Head of caudate nucleus (tissue), 42 donors: Measurements from ENCODE around the gene PRLH.

ENCODE experiments used
- DNase-seq, 42 donors: peaks; one replicate each; pipeline versions ENCODE4 v3.0.0 to v3.0.0-alpha.2; 2020 to 2021; ENCODE audit warnings: mixed read lengths in 7 of 42
- intact Hi-C: fragments of 100-400 bp; cut with DNase I; formaldehyde crosslinking; loops from one replicate; pipeline ENCODE4 v1.15.0; 2022

Gene PRLH, protein sequence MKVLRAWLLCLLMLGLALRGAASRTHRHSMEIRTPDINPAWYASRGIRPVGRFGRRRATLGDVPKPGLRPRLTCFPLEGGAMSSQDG

DNA sequence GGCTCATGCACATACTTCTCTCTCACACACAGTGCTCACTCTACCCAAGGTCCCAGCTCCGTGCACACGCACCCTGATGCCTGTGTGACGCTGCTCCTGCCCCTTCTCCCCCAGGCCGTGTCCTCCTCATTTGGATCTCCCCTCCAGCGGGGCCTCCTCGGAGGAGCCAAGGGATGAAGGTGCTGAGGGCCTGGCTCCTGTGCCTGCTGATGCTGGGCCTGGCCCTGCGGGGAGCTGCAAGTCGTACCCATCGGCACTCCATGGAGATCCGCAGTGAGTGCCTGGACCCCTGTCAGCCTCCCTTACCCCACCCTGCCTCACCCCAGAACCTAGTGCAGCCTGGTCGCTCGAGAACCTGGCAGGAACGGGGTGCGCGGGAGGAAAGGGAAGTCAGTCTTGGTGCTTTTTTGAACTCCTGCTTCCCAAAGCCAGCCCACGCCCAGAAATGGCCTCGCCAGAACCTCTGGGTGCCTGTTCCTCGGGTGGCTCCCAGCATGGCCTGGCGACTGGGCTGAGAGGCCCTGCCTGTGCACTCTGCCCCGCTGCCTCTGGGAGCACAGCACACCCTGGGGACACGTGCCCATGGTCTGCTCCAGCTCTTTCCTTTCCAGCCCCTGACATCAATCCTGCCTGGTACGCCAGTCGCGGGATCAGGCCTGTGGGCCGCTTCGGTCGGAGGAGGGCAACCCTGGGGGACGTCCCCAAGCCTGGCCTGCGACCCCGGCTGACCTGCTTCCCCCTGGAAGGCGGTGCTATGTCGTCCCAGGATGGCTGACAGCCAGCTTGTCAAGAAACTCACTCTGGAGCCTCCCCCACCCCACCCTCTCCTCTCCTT lies at the start of gene PRLH:
PRLH (plus strand) TSS at position 174 of the 835 bp plus-strand sequence; CDS start at position 174, 0 bp downstream.
- peak in 3 of 42 donors; percentile 14 to 29 (median 26) for DNase-seq
- intact Hi-C loops: no loop called here

DNA sequence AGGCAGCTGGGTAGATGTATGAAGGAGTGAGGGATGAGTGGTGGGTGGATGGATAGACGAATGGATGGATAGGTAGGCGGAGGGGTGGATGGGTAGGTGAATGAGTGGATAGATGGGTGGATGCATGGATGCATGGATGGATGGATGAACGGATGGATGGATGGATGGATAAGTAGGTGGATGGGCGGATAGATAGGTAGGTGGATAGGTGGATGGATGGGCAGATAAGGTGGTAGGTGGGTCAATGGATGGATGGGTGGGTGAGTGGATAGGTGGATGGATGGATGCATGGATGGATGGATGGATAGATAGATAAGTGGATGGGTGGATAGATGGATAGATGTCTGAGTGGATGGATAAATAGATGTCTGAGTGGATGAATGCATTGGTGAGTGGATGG lies 49.2 kb upstream of the PRLH start:
- no peak for DNase-seq
- intact Hi-C loops: no loop called here

DNA sequence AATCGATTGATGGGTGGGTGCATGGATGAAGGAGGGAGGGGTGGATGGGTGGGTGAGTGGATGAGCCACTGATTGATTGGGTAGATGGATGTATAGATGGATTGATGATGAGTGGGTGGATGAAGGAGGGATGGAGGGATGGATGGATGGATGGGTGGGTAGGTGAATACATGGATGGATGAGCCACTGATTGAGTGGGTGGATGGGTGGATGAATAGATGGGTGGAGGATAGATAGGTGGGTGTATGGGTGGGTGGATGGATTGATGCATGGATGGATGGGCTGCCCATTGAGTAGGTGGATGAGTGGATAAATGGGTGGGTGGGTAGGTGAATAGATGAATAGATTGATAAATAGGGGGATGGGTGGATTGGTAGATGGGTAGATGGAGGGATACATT lies 48.4 kb upstream of the PRLH start:
- intact Hi-C loops: no loop called here
- DNase-seq: no peak

DNA sequence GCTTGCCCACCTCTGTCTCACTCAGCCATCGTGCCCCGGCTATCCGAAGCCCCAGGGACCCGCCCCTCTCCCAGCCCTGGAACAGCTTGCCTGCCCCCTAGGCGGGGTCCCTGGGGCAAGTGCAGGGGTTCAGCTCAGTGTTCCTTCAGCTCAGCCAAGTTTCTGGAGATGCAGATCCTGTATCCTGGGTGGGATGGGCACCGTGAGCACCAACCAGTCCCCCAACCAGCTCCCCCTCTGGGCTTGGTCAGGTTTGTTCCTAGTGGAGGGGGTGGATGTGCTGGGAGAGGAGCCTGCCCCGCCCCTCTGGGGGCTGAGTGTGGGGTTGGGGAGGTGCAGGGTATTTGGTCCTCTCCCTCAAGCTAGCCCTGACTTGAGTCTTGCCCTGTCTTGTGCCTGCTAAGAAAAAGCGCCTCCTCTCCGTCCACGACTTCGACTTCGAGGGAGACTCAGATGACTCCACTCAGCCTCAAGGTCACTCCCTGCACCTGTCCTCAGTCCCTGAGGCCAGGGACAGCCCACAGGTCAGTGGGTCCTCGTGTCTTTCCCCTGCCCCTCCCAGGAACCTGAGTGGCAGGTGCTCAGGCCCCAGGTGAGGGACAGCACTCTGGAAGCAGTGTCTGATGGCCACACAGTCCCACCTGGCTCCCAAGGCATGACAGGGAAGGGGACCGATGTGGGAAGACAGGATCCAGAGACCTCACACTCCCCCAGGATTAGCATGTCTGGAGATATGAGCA lies 46.7 kb upstream of the PRLH start:
- intact Hi-C loops: no loop called here
- no peak for DNase-seq

DNA sequence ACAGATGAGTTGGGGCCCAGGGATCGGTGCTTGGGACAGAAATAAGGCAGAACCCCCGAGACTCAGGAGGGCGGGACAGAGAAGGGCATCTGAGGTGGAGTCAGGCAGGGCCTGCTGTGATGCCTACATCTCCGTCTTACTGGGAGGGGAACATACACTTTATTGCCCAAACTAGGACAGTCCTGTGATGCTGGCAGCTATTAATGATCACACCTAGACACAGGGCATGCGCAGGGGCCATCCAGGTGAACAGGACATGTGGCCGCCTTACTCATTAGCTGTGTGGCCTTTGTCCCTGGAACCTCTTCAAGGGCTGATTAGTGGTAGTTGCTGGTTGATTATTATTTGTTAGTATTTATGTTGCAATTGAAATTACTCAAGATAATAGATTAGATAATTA lies 46.1 kb upstream of the PRLH start:
- no peak for DNase-seq
- intact Hi-C loops: no loop called here

DNA sequence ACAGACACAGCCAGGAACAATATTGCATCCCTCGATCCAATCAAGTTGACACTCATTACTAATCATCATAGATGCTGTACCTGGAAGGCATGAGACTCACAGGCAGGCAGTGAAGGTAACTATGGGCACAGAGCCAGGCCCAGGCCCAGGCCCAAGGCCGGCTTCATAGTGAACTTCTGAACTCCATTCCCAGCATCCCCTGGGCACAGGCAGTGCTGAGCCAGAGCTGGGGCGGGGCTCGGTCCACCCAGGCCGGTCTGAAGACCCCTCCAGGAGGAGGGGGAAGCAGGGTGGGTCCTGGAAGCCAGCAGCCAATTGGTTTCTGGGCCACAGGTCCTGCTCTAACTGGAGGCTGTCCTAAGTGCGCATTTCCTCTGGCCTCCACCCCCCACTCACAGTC lies 41.7 kb upstream of the PRLH start:
- DNase-seq: no peak
- intact Hi-C loops: no loop called here

DNA sequence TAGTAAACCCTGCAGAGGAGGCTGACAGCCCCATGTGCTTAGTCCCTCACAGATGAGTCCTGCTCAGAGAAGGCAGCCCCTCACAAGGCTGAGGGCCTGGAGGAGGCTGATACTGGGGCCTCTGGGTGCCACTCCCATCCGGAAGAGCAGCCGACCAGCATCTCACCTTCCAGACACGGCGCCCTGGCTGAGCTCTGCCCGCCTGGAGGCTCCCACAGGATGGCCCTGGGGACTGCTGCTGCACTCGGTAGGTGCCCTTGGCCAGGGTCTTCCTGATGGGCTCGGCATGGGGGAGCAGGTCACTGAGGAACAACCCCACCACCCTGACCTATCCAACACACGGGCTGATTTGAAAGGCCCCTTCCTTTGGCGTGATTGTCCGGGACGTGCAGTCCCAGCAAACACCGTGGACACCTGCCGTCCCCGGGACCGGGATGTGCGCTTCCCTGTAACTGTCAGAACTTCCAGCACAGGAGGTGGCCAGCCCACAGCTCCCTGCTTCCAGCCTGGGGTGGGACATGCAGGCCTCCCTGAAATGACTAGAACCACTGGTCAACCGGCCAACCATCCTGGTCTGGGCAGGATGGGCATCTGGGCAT lies 40.7 kb upstream of the PRLH start:
- no peak for DNase-seq
- intact Hi-C loops: no loop called here

DNA sequence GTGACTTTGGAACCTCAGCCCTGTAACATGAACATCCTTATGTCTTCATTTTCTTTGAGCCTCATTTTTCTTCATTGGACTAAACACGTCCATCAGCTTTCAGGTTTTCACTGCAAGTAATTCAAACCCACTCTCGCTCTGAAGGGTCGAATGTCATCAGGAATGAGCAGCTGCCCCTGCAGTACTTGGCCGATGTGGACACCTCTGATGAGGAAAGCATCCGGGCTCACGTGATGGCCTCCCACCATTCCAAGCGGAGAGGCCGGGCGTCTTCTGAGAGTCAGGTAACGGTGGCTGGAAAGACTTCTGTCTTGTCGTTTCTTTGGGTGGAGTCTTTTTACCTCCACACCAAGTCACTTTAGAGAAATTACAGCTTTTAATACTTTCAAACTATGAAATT lies 39.1 kb upstream of the PRLH start:
- DNase-seq: no peak
- intact Hi-C loops: no loop called here

DNA sequence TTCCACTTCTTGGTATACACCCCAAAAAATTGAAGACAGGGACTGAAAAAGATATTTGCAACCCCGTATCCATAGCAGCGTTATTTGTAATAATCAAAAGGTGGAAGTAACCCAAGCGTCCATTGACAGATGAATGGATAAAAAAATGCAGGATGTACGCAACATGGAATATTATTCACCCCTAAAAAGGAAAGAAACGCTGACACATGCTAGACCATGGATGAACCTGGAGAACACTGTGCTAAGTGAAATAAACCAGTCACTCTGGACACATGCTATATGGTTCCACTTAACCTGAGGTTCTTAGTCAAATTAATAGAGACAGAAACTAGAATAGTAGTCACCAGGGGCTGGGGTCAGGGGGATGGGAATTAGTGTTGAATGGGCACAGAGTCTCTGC lies 38.6 kb upstream of the PRLH start:
- no peak for DNase-seq
- intact Hi-C loops: no loop called here

DNA sequence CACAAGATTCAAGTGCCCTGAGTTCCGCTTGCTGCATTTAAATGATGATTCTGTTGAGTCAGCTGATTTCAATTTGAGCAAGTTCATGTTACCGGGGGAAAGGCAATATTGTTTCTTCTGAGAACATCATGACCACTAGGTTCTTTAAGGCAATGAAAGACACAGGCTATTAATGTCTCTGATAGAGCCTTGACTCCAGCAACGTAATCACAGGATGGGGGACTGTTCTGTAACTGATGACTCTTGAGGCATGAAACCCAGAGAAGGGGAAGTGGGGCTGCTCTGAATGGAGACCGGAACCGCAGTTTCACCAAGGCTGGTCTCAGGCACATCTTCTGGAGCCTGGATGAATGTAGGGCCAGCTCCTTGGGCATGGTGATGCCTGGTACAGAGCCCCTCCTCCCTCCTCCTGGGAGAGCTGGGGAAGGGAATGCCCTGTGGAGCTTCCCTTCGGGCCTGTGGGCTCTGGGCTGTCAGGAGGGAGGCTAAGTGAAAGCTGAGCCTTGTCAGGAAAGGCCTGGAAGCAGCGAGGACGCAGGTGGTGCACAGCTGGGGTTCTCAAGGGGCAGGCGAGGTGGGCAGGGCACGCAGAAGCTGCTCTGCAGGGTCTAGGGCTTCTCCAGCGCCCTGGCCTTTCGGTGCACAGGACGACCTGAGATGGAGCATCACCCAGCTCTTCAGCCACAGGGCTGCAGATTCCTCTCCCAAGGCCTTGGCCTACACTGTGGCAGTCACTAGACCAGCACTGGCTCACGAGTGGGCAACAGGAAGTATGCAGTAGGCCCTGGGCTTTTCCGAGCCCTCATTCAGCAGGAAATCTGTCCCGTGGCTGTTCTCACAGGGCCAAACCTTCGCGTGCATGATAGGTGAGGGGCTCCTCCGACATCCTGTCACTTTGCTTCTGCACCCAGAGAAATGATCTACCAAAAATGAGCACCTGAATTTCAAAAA lies 36.6 kb upstream of the PRLH start:
- peak in 17 of 42 donors; percentile 7 to 46 (median 22) for DNase-seq
- intact Hi-C loops: no loop called here

DNA sequence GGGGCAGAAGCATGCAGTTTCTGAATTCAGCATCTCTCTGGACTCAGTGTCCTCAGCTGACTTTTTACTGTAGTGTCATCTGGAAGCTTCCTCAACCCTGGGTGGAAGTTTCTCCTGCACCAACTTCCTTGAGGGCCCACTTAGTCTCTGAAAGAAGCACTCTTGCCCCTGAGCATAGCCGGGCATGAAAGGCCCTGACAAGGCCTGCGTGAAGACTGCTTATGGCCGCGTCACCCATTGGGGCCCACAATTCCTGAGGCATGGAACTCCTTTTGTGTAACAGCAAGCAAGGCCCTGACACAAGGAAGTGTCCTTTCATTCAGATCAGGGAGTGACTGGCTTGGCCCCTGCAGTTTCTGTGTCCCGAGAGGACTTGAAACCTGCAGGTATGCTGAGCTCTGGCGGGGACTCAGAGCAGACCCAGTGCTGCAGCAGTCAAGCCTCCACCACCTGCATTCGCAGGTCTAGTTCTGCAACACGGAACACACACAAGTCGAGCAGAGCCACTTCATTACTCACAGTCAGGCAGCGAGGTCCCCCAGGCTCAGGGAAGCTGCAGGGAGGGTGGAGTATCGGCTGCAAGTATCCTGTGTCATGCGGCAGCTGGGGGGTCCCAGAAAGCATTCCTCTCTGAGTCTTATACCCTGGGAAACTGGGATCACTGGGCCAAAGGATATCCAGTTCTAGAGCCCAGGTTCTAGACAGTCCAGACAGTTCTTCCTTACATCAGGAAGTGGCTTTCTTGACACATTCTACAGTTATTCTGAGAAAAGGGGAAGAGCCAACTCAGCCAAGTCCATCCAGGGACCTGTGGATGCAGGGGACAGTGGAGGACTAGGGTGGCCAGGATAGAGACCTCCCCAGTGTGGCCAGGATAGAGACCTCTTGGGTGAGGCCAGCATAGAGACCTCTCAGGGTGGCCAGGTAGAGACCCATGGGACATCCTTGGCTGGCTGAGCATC lies 35.6 kb upstream of the PRLH start:
- no peak for DNase-seq
- intact Hi-C loops: no loop called here

DNA sequence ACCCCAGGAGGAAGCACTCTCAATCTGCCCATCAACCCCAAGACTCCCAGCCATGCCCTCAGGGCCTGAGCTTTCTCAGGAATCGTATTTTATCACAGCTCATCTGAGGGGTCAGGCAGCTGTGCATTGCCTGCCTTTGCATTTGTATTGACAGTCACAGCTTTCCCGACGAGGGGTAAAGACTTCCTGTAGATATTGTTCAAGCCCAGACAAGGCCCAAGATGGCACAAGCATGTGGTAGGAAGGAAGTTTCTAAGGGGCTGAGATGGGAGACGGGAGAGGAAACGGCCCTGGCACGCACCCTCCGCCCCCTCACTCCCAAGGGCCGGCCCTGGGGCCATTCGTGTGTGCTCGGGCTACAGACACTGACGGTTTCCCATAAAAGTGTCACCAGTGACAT lies 34.2 kb upstream of the PRLH start:
- DNase-seq: no peak
- intact Hi-C loops: no loop called here

DNA sequence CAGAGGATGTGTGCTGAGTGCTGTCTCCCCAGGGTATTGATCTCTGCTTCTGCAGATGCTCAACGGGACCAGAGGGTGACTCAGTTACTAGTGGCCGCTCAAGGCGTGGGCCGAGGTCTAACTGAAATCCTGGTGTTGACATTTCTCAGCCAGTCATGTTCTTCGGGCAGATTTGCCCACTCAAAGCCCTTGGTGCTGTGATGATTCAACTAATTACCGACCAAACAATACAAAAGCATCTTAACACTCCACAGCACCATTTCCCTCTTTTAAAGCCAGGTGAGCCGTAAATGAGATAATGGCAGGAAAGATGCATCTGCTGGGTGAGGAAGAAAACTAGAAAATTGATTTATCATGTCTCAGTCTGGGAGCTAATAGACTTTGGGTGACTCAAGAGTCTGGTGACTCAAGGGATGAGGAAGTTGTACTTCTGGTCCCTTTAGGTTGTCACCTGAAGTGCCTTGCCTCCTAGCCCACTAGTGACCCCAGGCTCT lies 32.7 kb upstream of the PRLH start:
- intact Hi-C loops: no loop called here

DNA sequence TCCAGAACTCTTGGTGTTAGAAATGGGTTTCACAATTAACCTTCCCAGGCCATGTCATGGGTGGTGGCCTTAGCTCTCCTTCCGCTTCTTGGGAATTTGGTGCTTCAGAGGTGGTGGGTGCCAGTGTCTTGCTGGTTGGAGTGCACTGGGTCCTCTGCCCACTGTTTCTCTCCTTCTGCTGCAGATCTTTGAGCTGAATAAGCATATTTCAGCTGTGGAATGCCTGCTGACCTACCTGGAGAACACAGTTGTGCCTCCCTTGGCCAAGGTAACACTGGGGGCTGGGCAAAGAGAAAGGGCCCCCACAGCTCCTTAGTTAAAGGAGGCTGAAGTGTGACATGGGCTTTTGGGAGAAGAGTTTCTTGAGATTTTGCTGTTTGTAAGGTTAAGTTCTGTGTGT lies 32.0 kb upstream of the PRLH start:
- intact Hi-C loops: no loop called here
- no peak for DNase-seq

More for the DNA sequence above, 32.7 kb upstream of the PRLH start:
- DNase-seq: no peak

DNA sequence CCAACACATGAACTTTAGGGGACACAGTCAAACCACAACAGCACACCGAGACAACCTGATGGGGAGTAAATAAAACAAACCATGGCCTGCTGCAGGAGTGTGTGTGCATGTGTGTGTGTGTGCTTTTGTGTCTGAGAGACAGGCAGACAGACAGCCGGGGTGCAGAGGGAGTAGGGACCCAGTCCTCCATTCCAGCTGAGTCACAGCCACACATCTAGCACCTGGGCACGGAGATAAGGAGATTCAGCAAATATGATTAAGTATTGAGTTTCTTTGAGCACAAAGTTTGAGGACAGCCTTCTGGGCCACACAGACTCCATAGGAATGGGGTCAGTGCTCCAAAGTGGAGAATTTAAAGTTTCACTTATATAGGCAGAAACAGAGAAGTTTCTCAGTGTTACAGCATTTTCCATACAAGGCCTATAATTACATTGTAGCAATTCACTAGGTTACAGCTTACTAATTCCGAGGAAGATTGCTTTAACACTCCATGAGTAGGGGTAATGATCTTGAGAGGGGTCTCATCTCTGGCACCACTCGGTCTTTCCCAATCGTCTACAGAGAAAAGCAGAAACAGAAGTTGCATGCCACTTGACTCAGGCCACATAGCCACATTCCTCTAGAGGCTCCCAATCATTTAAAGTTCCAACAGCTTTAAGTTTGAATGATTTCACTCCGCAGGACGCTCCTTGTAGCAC lies 30.8 kb upstream of the PRLH start:
- intact Hi-C loops: no loop called here
- DNase-seq: no peak

DNA sequence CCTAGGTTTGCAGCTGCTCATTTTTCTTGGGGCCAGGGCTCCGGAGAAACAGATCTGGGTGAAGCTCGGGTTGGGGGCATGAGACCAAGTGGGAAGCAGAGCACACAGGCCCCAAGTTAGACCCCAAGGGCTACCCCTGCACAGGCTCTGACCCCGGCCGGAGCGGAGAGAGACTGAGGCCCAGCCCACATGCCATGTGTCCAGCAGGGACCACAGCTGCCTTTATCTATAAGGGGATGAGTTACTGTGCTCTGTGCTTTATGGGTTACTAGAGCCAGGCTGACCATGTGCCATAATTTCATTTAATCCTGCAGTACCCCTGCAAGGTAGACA lies 30.3 kb upstream of the PRLH start:
- intact Hi-C loops: no loop called here
- DNase-seq: no peak

DNA sequence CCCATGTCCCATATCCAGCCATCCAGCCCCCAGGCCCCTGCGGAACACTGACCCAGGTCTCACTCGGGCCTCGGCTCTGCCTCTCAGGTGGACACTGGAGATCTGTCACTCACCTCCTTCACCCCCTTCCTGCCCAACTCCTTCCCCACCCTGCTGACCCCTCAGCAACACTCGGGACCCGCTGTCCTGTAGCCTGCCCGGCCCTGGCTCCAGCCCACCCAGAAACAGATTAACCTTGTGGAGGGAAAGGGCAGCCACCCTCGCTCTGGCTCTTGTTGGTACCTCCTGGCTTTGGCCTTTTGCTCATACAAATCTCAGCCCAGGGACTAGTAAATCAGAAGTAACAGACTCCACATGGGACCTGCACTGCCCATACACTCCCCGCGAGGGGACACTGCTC lies 29.8 kb upstream of the PRLH start:
- intact Hi-C loops: no loop called here
- no peak for DNase-seq
